ENCODE results near the gene TMEM217. TPM values are rescaled to one million over a fixed set of nuclear protein-coding genes. Genes with fewer than 3 reads are reported as not detected.

TMEM217 gene
- total RNA-seq, 1 donor from 2014 or later = 0.86 TPM

GRCh38 chr6:37218511-37218910 is 39.4 kb downstream of the TMEM217 start:
- TF ChIP-seq, protein P1, sequence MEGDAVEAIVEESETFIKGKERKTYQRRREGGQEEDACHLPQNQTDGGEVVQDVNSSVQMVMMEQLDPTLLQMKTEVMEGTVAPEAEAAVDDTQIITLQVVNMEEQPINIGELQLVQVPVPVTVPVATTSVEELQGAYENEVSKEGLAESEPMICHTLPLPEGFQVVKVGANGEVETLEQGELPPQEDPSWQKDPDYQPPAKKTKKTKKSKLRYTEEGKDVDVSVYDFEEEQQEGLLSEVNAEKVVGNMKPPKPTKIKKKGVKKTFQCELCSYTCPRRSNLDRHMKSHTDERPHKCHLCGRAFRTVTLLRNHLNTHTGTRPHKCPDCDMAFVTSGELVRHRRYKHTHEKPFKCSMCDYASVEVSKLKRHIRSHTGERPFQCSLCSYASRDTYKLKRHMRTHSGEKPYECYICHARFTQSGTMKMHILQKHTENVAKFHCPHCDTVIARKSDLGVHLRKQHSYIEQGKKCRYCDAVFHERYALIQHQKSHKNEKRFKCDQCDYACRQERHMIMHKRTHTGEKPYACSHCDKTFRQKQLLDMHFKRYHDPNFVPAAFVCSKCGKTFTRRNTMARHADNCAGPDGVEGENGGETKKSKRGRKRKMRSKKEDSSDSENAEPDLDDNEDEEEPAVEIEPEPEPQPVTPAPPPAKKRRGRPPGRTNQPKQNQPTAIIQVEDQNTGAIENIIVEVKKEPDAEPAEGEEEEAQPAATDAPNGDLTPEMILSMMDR (conservative IDR thresholded peaks at IDR 0.05; ENCODE audit: low read depth, low read length) = no peak
- DNase-seq (ENCODE audit: low read depth) = no peak
- no peak overlapping the region for H3K4me3 ChIP-seq (ENCODE audit: low read depth, low read length)

DNA sequence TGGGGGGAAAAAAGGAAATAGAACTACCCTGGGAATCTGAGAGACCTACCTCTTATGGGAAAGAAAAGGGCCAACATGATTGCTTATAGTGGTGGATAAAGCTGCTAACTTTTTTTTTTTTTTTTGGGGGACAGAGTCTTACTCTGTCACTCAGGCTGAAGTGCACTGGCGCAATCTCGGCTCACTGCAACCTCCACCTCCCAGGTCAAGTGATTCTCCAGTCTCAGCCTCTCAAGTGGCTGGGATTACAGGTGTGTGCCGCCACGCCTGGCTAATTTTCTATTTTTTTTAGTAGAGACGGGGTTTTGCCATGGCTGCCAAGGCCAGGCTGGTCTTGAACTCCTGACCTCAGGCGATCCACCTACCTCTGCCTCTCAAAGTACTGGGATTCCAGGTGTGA is 39.9 kb downstream of the TMEM217 start:
- H3K4me3 ChIP-seq (ENCODE audit: low read depth, low read length) = no peak overlapping the region
- DNase-seq (ENCODE audit: low read depth) = no peak
- TF ChIP-seq, protein P1 (conservative IDR thresholded peaks at IDR 0.05; ENCODE audit: low read depth, low read length) = no peak

DNA sequence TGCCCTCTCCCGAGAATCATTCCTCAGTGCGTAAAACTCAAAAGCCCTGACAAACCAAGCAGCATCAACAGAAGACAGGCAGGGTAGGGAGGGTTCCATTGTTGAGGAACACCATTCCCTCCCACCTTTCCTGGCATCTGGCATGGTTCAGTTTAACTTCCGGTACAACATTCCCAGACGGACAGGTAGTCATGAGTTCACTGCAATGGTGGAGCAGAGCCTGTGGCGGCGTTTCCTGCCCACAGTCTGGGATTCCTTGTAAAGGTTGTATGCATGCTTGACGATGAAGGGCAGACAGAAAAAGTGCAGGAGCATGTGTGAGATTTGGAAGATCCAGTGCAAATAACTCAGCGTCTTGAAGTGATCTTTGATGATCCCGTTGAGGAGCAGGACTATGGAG is 45.7 kb downstream of the TMEM217 start:
- DNase-seq (ENCODE audit: low read depth) = no peak
- TF ChIP-seq, protein P1 (conservative IDR thresholded peaks at IDR 0.05; ENCODE audit: low read depth, low read length) = no peak
- no peak overlapping the region for H3K4me3 ChIP-seq (ENCODE audit: low read depth, low read length)

GRCh38 chr6:37210313-37210968 is 47.5 kb downstream of the TMEM217 start:
- TF ChIP-seq, protein P1 (conservative IDR thresholded peaks at IDR 0.05; ENCODE audit: low read depth, low read length) = peak; percentile 95
- no peak overlapping the region for H3K4me3 ChIP-seq (ENCODE audit: low read depth, low read length)
- DNase-seq (ENCODE audit: low read depth) = peak; percentile 45

DNA sequence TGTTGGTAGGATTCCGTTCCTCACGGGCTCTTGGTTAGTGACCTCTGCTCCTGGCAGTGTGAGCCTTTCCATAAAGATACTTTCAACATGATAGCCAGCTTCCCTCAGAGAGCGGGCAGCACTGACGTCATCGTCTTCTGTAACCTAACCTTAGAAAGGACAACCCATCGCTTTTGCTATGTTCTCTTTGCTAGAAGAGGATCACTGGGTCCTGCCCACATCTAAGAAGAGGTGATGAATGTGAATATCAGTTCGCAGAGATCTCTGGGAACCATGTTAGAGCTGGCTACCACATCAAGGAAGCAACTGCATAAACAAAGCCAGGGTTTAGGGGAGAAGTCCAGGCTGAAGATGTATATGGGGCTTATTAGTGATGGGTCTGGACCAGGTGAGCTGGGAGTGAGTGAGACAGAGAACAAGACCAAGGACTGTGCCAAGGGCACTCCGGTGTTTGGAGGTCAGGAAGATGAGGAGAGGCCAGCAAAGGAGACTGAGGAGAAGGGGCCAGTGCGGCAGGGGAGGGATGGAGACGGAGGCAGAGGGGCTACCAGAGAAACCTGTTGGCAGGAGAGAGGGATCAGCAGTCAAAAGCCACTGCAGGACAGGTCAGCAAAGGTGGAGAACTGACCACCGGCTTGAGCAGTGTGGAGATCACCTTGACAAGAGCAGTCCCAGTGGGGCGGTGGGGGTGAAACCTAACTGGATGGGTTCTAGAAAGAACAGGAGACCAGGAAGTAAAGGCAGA is 48.3 kb downstream of the TMEM217 start:
- TF ChIP-seq, protein P1 (conservative IDR thresholded peaks at IDR 0.05; ENCODE audit: low read depth, low read length) = no peak
- DNase-seq (ENCODE audit: low read depth) = no peak
- no peak overlapping the region for H3K4me3 ChIP-seq (ENCODE audit: low read depth, low read length)

GRCh38 chr6:37208793-37209192 is 49.2 kb downstream of the TMEM217 start:
- DNase-seq (ENCODE audit: low read depth) = no peak
- TF ChIP-seq, protein P1 (conservative IDR thresholded peaks at IDR 0.05; ENCODE audit: low read depth, low read length) = no peak
- H3K4me3 ChIP-seq (ENCODE audit: low read depth, low read length) = no peak overlapping the region

All from epithelial cell of proximal tubule (primary cell).